GM19395 (cell line): ENCODE results near the gene RASA1.

ENCODE experiments used
- ATAC-seq: cut with Tn5 transposase; IDR thresholded peaks from one replicate; pipeline ENCODE4 v1.9.1; 2021; ENCODE audit warnings: mild to moderate bottlenecking, moderate library complexity; ENCODE audit not compliant: unreplicated experiment

The RASA1 gene

GRCh38 chr5:87359106-87359505 lies 91.4 kb downstream of the RASA1 start:
- no peak for ATAC-seq

- no peak for ATAC-seq
These were observed 92.4 kb downstream of the RASA1 start for GRCh38 chr5:87360132-87360531.

- no peak for ATAC-seq
These were observed 93.4 kb downstream of the RASA1 start for GRCh38 chr5:87361031-87361445.

- no peak for ATAC-seq
These were observed 94.0 kb downstream of the RASA1 start for GRCh38 chr5:87361536-87362213.

- ATAC-seq = no peak
These were observed 99.6 kb downstream of the RASA1 start for GRCh38 chr5:87367243-87367642.

GRCh38 chr5:87368601-87369000 lies 100.9 kb downstream of the RASA1 start:
- ATAC-seq = no peak

GRCh38 chr5:87369431-87369830 lies 101.7 kb downstream of the RASA1 start:
- no peak for ATAC-seq

- no peak for ATAC-seq
These were observed 105.0 kb downstream of the RASA1 start for GRCh38 chr5:87372705-87373104.

- no peak for ATAC-seq
These were observed 114.5 kb downstream of the RASA1 start for GRCh38 chr5:87382224-87382623.

- no peak for ATAC-seq
These were observed 115.5 kb downstream of the RASA1 start for GRCh38 chr5:87383216-87383615.

- no peak for ATAC-seq
These were observed 118.1 kb downstream of the RASA1 start for GRCh38 chr5:87385802-87386201.

GRCh38 chr5:87388129-87388528 lies 120.4 kb downstream of the RASA1 start:
- ATAC-seq = no peak

GRCh38 chr5:87389296-87390034 lies 121.8 kb downstream of the RASA1 start:
- ATAC-seq = no peak

GRCh38 chr5:87390075-87390474 lies 122.4 kb downstream of the RASA1 start:
- ATAC-seq = no peak

GRCh38 chr5:87390576-87391199 lies 123.0 kb downstream of the RASA1 start:
- ATAC-seq = no peak

- no peak for ATAC-seq
These were observed 124.5 kb downstream of the RASA1 start for GRCh38 chr5:87392170-87392569.

GRCh38 chr5:87392801-87393200 lies 125.1 kb downstream of the RASA1 start:
- ATAC-seq = no peak

GRCh38 chr5:87393331-87393730 lies 125.6 kb downstream of the RASA1 start:
- no peak for ATAC-seq

- no peak for ATAC-seq
These were observed 126.9 kb downstream of the RASA1 start for GRCh38 chr5:87394411-87395165.

- no peak for ATAC-seq
These were observed 131.4 kb downstream of the RASA1 start for GRCh38 chr5:87398981-87399614.

- no peak for ATAC-seq
These were observed 132.0 kb downstream of the RASA1 start for GRCh38 chr5:87399720-87400119.
